GM10266 (cell line): ENCODE measurements around the gene USP53.

Experiments
- DNase-seq: peaks from one replicate; pipeline ENCODE4 v3.0.0; 2012; ENCODE audit errors: extremely low spot score
- CTCF ChIP-seq: IDR thresholded peaks from 2 replicates; pipeline ENCODE4 v1.5.1; 2012; ENCODE audit warnings: mild to moderate bottlenecking, low read depth; ENCODE audit not compliant: control insufficient read depth, insufficient read depth; ENCODE audit errors: missing control alignments

The USP53 gene

GRCh38 chr4:119227690-119228089, 15.2 kb downstream of the USP53 start:
- DNase-seq: no peak

DNA sequence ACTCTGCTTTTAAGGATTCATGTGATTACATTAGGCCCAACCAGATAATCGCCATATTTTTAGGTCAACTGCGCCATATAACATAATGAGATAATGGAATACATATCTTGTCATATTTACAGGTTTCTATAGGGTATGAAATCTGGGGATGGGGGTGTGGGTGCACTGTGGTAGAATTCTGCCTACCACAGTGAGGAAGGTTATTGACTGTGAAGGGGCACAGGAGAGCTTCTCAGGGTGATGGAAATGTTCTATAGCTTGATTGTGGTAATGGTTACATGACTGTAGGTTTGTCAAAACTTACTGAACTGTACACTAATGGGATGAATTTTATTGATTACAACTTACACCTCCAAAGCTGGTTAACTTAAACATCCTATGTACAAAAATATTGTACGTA, 15.9 kb downstream of the USP53 start:
- no peak for DNase-seq
- no peak for TF ChIP-seq CTCF

More at GRCh38 chr4:119227690-119228089, 15.2 kb downstream of the USP53 start:
- TF ChIP-seq CTCF: no peak

GRCh38 chr4:119229908-119230687, 17.6 kb downstream of the USP53 start:
- DNase-seq: no peak
- no peak for TF ChIP-seq CTCF

DNA sequence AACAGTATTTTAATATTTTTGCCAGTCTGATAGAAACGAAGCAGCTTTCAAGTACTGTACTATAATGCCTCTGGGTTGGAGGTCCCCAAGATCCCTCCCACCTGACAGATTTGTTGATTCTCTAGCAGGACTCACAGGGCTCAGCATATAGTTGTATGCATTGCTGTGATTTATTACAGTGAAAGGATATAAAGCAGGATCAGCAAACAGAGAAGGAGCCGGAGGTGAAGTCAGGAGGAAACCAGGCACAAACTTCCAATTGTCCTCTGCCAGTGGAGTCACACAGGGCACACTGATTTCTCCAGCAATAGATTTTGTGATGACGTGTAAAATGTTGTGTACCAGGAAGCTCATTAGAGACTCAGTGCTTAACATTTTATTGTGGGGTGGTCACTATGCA, 19.0 kb downstream of the USP53 start:
- no peak for TF ChIP-seq CTCF
- DNase-seq: no peak

- no peak for DNase-seq
- TF ChIP-seq CTCF: no peak
Observed at GRCh38 chr4:119232286-119232685, 19.8 kb downstream of the USP53 start.

GRCh38 chr4:119233191-119233590, 20.7 kb downstream of the USP53 start:
- no peak for TF ChIP-seq CTCF
- no peak for DNase-seq

GRCh38 chr4:119233750-119234149, 21.2 kb downstream of the USP53 start:
- DNase-seq: no peak
- TF ChIP-seq CTCF: no peak
